PC-9 (cell line): ENCODE data around the gene CLPTM1L.

Experiments used
- EZH2 ChIP-seq: fragments of 200-600 bp; sonication (generic); IDR thresholded peaks from 2 replicates; pipeline ENCODE4 v1.8.0; 2017; ENCODE audit warnings: antibody characterized with exemption, low read depth
- TF ChIP-seq, protein P1 (sequence below): fragments of 200-600 bp; sonication (generic); conservative IDR thresholded peaks from 2 replicates; pipeline ENCODE4 v1.6.1; 2017; ENCODE audit warnings: mixed run types, antibody characterized with exemption, mild to moderate bottlenecking, moderate library complexity

DNA sequence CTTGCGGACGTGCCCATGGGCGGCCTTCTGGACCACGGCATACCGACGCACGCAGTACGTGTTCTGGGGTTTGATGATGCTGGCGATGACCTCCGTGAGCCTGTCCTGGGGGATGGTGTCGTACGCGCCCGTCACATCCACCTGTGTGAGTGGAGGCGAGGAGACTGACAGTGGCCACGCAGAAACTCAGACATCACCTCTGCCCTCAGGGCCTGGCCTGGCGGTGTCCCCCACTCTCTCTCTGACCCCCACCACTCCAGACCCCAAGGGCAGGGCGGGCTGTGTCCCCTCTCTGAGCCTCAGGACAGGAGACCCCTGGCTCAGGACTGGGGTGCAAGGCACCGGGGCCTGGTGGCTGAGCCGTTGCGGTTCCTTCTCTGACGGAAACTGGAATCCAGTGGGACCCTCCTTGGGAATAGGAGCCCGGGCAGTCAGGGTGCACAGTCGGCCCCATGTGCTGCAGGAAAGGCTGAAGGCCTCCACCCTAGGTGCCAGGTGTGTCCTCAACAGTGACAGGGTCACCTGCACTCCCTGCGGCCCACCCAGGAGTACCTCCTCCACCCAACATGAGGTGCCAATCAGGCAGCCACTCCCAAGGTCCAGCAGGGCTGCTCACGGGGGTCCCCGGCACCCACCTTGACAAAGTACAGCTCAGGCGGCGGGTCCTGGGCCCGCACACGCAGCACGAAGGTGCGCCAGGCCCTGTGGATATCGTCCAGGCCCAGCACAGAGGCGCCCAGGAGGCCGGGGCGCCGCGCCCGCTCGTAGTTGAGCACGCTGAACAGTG is 66.0 kb downstream of the CLPTM1L start:
- TF ChIP-seq, protein P1, sequence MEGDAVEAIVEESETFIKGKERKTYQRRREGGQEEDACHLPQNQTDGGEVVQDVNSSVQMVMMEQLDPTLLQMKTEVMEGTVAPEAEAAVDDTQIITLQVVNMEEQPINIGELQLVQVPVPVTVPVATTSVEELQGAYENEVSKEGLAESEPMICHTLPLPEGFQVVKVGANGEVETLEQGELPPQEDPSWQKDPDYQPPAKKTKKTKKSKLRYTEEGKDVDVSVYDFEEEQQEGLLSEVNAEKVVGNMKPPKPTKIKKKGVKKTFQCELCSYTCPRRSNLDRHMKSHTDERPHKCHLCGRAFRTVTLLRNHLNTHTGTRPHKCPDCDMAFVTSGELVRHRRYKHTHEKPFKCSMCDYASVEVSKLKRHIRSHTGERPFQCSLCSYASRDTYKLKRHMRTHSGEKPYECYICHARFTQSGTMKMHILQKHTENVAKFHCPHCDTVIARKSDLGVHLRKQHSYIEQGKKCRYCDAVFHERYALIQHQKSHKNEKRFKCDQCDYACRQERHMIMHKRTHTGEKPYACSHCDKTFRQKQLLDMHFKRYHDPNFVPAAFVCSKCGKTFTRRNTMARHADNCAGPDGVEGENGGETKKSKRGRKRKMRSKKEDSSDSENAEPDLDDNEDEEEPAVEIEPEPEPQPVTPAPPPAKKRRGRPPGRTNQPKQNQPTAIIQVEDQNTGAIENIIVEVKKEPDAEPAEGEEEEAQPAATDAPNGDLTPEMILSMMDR, result no peak
- no peak for TF ChIP-seq EZH2
